ENCODE measurements around the gene SERPINA5.

- no peak for TF ChIP-seq CTCF (conservative IDR thresholded peaks at IDR 0.05)
- no peak for TF ChIP-seq EZH2 (IDR thresholded peaks at IDR 0.05; ENCODE audit: low read depth)
Measured at GRCh38 chr14:94561656-94562010, 19.6 kb upstream of the SERPINA5 start.

All from PC-9 (cell line).